Testis (tissue), 3 donors: ENCODE measurements around the gene TRABD2B. TPM values are rescaled to one million over a fixed set of nuclear protein-coding genes. Genes with fewer than 3 reads are reported as not detected.

ENCODE experiments used
- DNase-seq: peaks from one replicate; pipeline ENCODE4 v3.0.0-alpha.2; 2019
- H3K27ac ChIP-seq, 2 donors: fragments of 200-600 bp; sonication (generic); one replicate each; pipeline ENCODE4 v1.5.1; 2019
- H3K27me3 ChIP-seq: fragments of 200-600 bp; sonication (generic); one replicate; pipeline ENCODE4 v1.5.1; 2019
- H3K36me3 ChIP-seq: fragments of 200-600 bp; sonication (generic); one replicate; pipeline ENCODE4 v1.5.1; 2017; ENCODE audit warnings: low read depth; ENCODE audit errors: missing control alignments
- H3K4me1 ChIP-seq: fragments of 200-600 bp; sonication (generic); one replicate; pipeline ENCODE4 v1.5.1; 2019
- H3K4me3 ChIP-seq, 2 donors: fragments of 200-600 bp; sonication (generic); one replicate each; pipeline ENCODE4 v1.5.1; 2017 to 2019
- H3K9me3 ChIP-seq: fragments of 200-600 bp; sonication (generic); one replicate; pipeline ENCODE4 v1.5.1; 2017
- CTCF ChIP-seq, 3 experiments: fragments of 450-650 bp in 2 of 3; fragments of 200-600 bp in 1 of 3; sonication (generic) in 1 of 3; IDR thresholded peaks; one replicate each; pipeline ENCODE4 v1.5.1; 2016 to 2019; ENCODE audit warnings: antibody characterized with exemption in 3 of 3, mild to moderate bottlenecking in 2 of 3, moderate library complexity in 1 of 3
- POLR2A ChIP-seq: fragments of 450-650 bp; IDR thresholded peaks from one replicate; pipeline ENCODE4 v1.6.1; 2017; ENCODE audit warnings: antibody characterized with exemption, mild to moderate bottlenecking, moderate library complexity
- WGBS, 2 donors: methylation state at CpG; one replicate each; pipeline ENCODE4 v1.1.5; 2018; 5-methylcytosine and 5-hydroxymethylcytosine counted together
- intact Hi-C: fragments of 100-400 bp; cut with DNase I; formaldehyde crosslinking; loops from one replicate; pipeline ENCODE4 v1.15.1; 2023; ENCODE audit warnings: low total_unique reads
- polyA plus RNA-seq: library from polyadenylated mRNA; stranded (reverse); fragments of 350-450 nt; fragmentation: Illumina TruSeq; extraction: RNeasy Lipid Tissue Mini Kit (QIAGEN cat#74804); gene quantifications from one replicate; pipeline ENCODE4 v1.2.3, GENCODE V29; 2014; ENCODE audit warnings: low read depth, low replicate concordance; ENCODE audit not compliant: insufficient read depth
- total RNA-seq, 2 donors: library from RNA; depleted of rRNA; stranded (reverse); fragments of >200 nt; gene quantifications; one replicate each; pipeline ENCODE4 v1.2.3, GENCODE V29; 2016

TRABD2B gene
- total and polyA plus RNA-seq, 3 donors from 2014 or later: 1.9 to 2.7 (median 2.0) TPM

GRCh38 chr1:48001696-48002095, 4.5 kb upstream of the TRABD2B start:
- TF ChIP-seq CTCF (IDR thresholded peaks at IDR 0.05): no peak
- TF ChIP-seq POLR2A: no peak
- Histone ChIP-seq H3K4me3 (no peak overlapping the region), H3K9me3 (no peaks in the 10 kb centered on the region), H3K27me3 (no peaks in the 10 kb centered on the region), H3K4me1 (peaks cover 11% of the 10 kb centered on the region), H3K36me3 (no peaks in the 10 kb centered on the region), H3K27ac (no peak overlapping the region)
- peak; percentile 70 for DNase-seq
- intact Hi-C loops: no loop called here
- WGBS, 2 donors: 51 to 54% methylated on average over 2 of the region's 2 CpGs

GRCh38 chr1:48000883-48001282, 3.7 kb upstream of the TRABD2B start:
- 82 to 94% methylated on average over 1 of the region's 1 CpG for WGBS, 2 donors
- DNase-seq: no peak
- Histone ChIP-seq H3K9me3 (no peaks in the 10 kb centered on the region), H3K4me1 (peaks cover 9% of the 10 kb centered on the region), H3K27me3 (no peaks in the 10 kb centered on the region), H3K4me3 (no peak overlapping the region), H3K36me3 (no peaks in the 10 kb centered on the region), H3K27ac (no peak overlapping the region)
- intact Hi-C loops: no loop called here
- no peak for TF ChIP-seq POLR2A
- TF ChIP-seq CTCF (IDR thresholded peaks at IDR 0.05): no peak

GRCh38 chr1:47999097-47999496, 1.9 kb upstream of the TRABD2B start:
- Histone ChIP-seq H3K27ac (no peak overlapping the region), H3K4me3 (no peak overlapping the region), H3K9me3 (no peaks in the 10 kb centered on the region), H3K27me3 (no peaks in the 10 kb centered on the region), H3K36me3 (no peaks in the 10 kb centered on the region), H3K4me1 (peaks cover 9% of the 10 kb centered on the region)
- intact Hi-C loops: no loop called here
- DNase-seq: no peak
- no peak for TF ChIP-seq POLR2A
- TF ChIP-seq CTCF (IDR thresholded peaks at IDR 0.05): no peak
- 73 to 74% methylated on average over 4 of the region's 4 CpGs for WGBS, 2 donors

GRCh38 chr1:47998396-47998990, 1.3 kb upstream of the TRABD2B start:
- peaks cover 9% of the 10 kb centered on the region for H3K4me1 ChIP-seq
- intact Hi-C loops: no loop called here
- 73 to 81% methylated on average over 8 of the region's 8 CpGs for WGBS, 2 donors
- no peak overlapping the region for H3K27ac ChIP-seq
- no peaks in the 10 kb centered on the region for H3K27me3 ChIP-seq
- no peaks in the 10 kb centered on the region for H3K9me3 ChIP-seq
- no peak overlapping the region for H3K4me3 ChIP-seq
- TF ChIP-seq CTCF (IDR thresholded peaks at IDR 0.05): no peak
- TF ChIP-seq POLR2A: no peak
- no peaks in the 10 kb centered on the region for H3K36me3 ChIP-seq
- DNase-seq: no peak
